Lung (tissue), 12 donors: ENCODE results near the gene ZNF638. TPM values are rescaled to one million over a fixed set of nuclear protein-coding genes. Genes with fewer than 3 reads are reported as not detected.

ENCODE experiments used
- ATAC-seq: fragments of 200-7000 bp; cut with Tn5 transposase; one replicate; pipeline ENCODE4 v1.9.1; 2020; ENCODE audit warnings: moderate number of reproducible peaks; ENCODE audit not compliant: insufficient read depth, low FRiP score
- DNase-seq, 3 donors: peaks; one replicate each; pipeline ENCODE4 v3.0.0-alpha.2; 2013 to 2017
- H3K27ac ChIP-seq, 2 donors: one replicate each; pipeline ENCODE4 v1.5.1; 2013; ENCODE audit warnings: mild to moderate bottlenecking in 2 of 2, moderate library complexity in 2 of 2, control low read depth in 1 of 2, inconsistent platforms in 1 of 2, low read depth in 1 of 2, low read length in 1 of 2
- H3K27me3 ChIP-seq, 3 donors: one replicate each; pipeline ENCODE4 v1.5.1; 2013; ENCODE audit warnings: low read length in 2 of 3; ENCODE audit not compliant: control insufficient read depth in 3 of 3, insufficient read depth in 3 of 3
- H3K36me3 ChIP-seq, 4 donors: one replicate each; pipeline ENCODE4 v1.5.1; 2013; ENCODE audit warnings: low read length in 4 of 4, mild to moderate bottlenecking in 1 of 4, moderate library complexity in 1 of 4; ENCODE audit not compliant: control insufficient read depth in 4 of 4, insufficient read depth in 4 of 4
- H3K4me1 ChIP-seq, 5 donors: one replicate each; pipeline ENCODE4 v1.5.1; 2013; ENCODE audit warnings: low read length in 5 of 5, mild to moderate bottlenecking in 2 of 5, moderate library complexity in 1 of 5; ENCODE audit not compliant: control insufficient read depth in 5 of 5, insufficient read depth in 5 of 5
- H3K4me3 ChIP-seq: one replicate; pipeline ENCODE4 v1.5.1; 2013; ENCODE audit warnings: mild to moderate bottlenecking, control low read depth, moderate library complexity
- H3K9ac ChIP-seq, 2 donors: one replicate each; pipeline ENCODE4 v1.5.1; 2013; ENCODE audit warnings: low read length in 2 of 2, control low read depth in 1 of 2; ENCODE audit not compliant: insufficient read depth in 1 of 2
- H3K9me3 ChIP-seq, 4 donors: one replicate each; pipeline ENCODE4 v1.5.1; 2013; ENCODE audit warnings: low read length in 3 of 4, mild to moderate bottlenecking in 1 of 4, moderate library complexity in 1 of 4; ENCODE audit not compliant: control insufficient read depth in 4 of 4, insufficient read depth in 3 of 4
- CTCF ChIP-seq: IDR thresholded peaks from 2 replicates; pipeline ENCODE4 v1.5.1; 2012; ENCODE audit warnings: mild to moderate bottlenecking; ENCODE audit errors: control extremely low read depth, extremely low read depth
- WGBS, 2 donors: extraction: QIAGEN DNeasy Blood & Tissue Kit; methylation state at CpG; one replicate each; pipeline ENCODE4 v1.1.7; 2013; 5-methylcytosine and 5-hydroxymethylcytosine counted together
- polyA plus RNA-seq, 2 donors: library from polyadenylated mRNA; stranded (reverse); fragments of 200-250 nt; gene quantifications; one replicate each; pipeline ENCODE4 v1.2.1, GENCODE V29; 2013
- total RNA-seq, 2 donors: library from RNA; depleted of rRNA in 1 of 2; stranded (reverse); fragments of >200 nt in 1 of 2; gene quantifications; one replicate each; pipeline ENCODE4 v1.2.1, GENCODE V29; 2014 to 2021
- donor health status: control.
- donor health status: control.
- donor health status: Bipolar disorder and iron deficiency.
- donor health status: healthy.
- donor health status: DM: yes; HTN: yes; CAD: no.

ZNF638 gene
- total and polyA plus RNA-seq, 4 donors = 45.1 to 371 (median 105) TPM

GRCh38 chr2:71362447-71362846 is 30.9 kb downstream of the ZNF638 start:
- Histone ChIP-seq H3K27ac (no peak overlapping the region), H3K9ac (no peak overlapping the region), H3K4me1 (peaks cover 0 to 7% (median 0%) of the 10 kb centered on the region in 5 donors), H3K36me3 (peaks cover 20 to 57% (median 31%) of the 10 kb centered on the region in 4 donors), H3K9me3 (no peaks in the 10 kb centered on the region), H3K4me3 (no peak overlapping the region), H3K27me3 (no peaks in the 10 kb centered on the region)
- TF ChIP-seq CTCF = no peak
- DNase-seq (no peak), ATAC-seq (no peak)
- whole genome bisulfite sequencing, 2 donors = 64 to 85% methylated on average over 2 of the region's 2 CpGs

GRCh38 chr2:71370015-71370414 is 38.4 kb downstream of the ZNF638 start:
- peaks cover 0 to 7% (median 0%) of the 10 kb centered on the region in 5 donors for H3K4me1 ChIP-seq
- TF ChIP-seq CTCF = no peak
- 90 to 91% methylated on average over 2 of the region's 2 CpGs for WGBS, 2 donors
- no peak overlapping the region for H3K4me3 ChIP-seq
- no peak for ATAC-seq
- H3K27ac ChIP-seq = no peak overlapping the region
- H3K27me3 ChIP-seq = no peaks in the 10 kb centered on the region
- no peak for DNase-seq
- H3K9me3 ChIP-seq = no peaks in the 10 kb centered on the region
- H3K36me3 ChIP-seq = peaks cover 16 to 39% (median 22%) of the 10 kb centered on the region in 4 donors
- no peak overlapping the region for H3K9ac ChIP-seq

GRCh38 chr2:71372042-71372441 is 40.5 kb downstream of the ZNF638 start:
- Histone ChIP-seq H3K9me3 (no peaks in the 10 kb centered on the region), H3K27me3 (no peaks in the 10 kb centered on the region), H3K4me1 (peaks cover 0 to 7% (median 0%) of the 10 kb centered on the region in 5 donors), H3K4me3 (no peak overlapping the region), H3K27ac (no peak overlapping the region), H3K36me3 (peaks cover 12 to 35% (median 21%) of the 10 kb centered on the region in 4 donors), H3K9ac (no peak overlapping the region)
- ATAC-seq (no peak), DNase-seq (no peak)
- WGBS, 2 donors = 91 to 92% methylated on average over 1 of the region's 1 CpG
- TF ChIP-seq CTCF = no peak

- no peaks in the 10 kb centered on the region for H3K4me1 ChIP-seq
- H3K9ac ChIP-seq = no peak overlapping the region
- ATAC-seq (peak; percentile 58), DNase-seq (no peak)
- H3K4me3 ChIP-seq = no peak overlapping the region
- no peak for TF ChIP-seq CTCF
- H3K36me3 ChIP-seq = peaks cover 4 to 46% (median 22%) of the 10 kb centered on the region in 4 donors
- WGBS, 2 donors = 81 to 88% methylated on average over 4 of the region's 4 CpGs
- no peaks in the 10 kb centered on the region for H3K9me3 ChIP-seq
- H3K27me3 ChIP-seq = no peaks in the 10 kb centered on the region
- H3K27ac ChIP-seq = peak overlapping the region in 1 of 2 donors; percentile 33
Observed at GRCh38 chr2:71379086-71379485, 47.5 kb downstream of the ZNF638 start.
